H1 (cell line): ENCODE data around the gene TMSB15C. TPM values are rescaled to one million over a fixed set of nuclear protein-coding genes. Genes with fewer than 3 reads are reported as not detected.
A peak's percentile ranks its signal among the peaks of the same experiment; 100 is the strongest.

ENCODE experiments used
- CTCF ChIA-PET: fragments of 300-600 bp; sonication (Branson Sonifier 250); formaldehyde crosslinking; loops from one replicate; lab custom pipeline; 2021; ENCODE audit not compliant: partially characterized antibody; lab: Charles Lee
- POLR2A ChIA-PET: fragments of 300-600 bp; sonication (Branson Sonifier 250); formaldehyde crosslinking; loops from one replicate; lab custom pipeline; 2021; ENCODE audit warnings: inconsistent platforms; ENCODE audit not compliant: partially characterized antibody; lab: Charles Lee
- DNase-seq, 2 experiments: peaks; one replicate each; pipeline versions ENCODE4 v3.0.0 to v3.0.0-alpha.2; 2010 to 2022; ENCODE audit warnings: low spot score in 2 of 2, low read depth in 1 of 2, mixed read lengths in 1 of 2
- FAIRE-seq: peaks from 2 replicates; lab custom pipeline; 2011; peaks lifted over from hg19 to GRCh38; lab: Jason Lieb, UNC
- H2AFZ ChIP-seq: 2 replicates; pipeline ENCODE4 v1.8.1; 2012; ENCODE audit warnings: low read length, inconsistent platforms
- H2AK5ac ChIP-seq: 2 replicates; pipeline ENCODE4 v1.6.1; 2013; ENCODE audit warnings: low read depth, low read length
- H2BK120ac ChIP-seq: replicated peaks from 2 replicates; pipeline ENCODE3; 2013; ENCODE audit warnings: low read depth, low read length, inconsistent platforms
- H2BK12ac ChIP-seq: 2 replicates; pipeline ENCODE4 v1.6.1; 2013; ENCODE audit warnings: low read depth, low read length
- H2BK15ac ChIP-seq: 2 replicates; pipeline ENCODE4 v1.6.1; 2013; ENCODE audit warnings: low read length
- H2BK20ac ChIP-seq: 2 replicates; pipeline ENCODE4 v1.6.1; 2013; ENCODE audit warnings: low read length
- H2BK5ac ChIP-seq: 2 replicates; pipeline ENCODE4 v1.6.1; 2013; ENCODE audit warnings: low read depth, low read length
- H3K14ac ChIP-seq: 2 replicates; pipeline ENCODE4 v1.6.1; 2013; ENCODE audit warnings: inconsistent platforms; ENCODE audit not compliant: insufficient read length
- H3K18ac ChIP-seq: 2 replicates; pipeline ENCODE4 v1.6.1; 2013; ENCODE audit warnings: low read length; ENCODE audit errors: extremely low read depth
- H3K23ac ChIP-seq: 2 replicates; pipeline ENCODE4 v1.6.1; 2013; ENCODE audit warnings: inconsistent platforms; ENCODE audit not compliant: insufficient read length
- H3K23me2 ChIP-seq: 2 replicates; pipeline ENCODE4 v1.6.1; 2013; ENCODE audit warnings: low read depth, low read length
- H3K27ac ChIP-seq: 2 replicates; pipeline ENCODE4 v1.6.1; 2011; ENCODE audit warnings: low read depth, low read length, inconsistent platforms
- H3K27me3 ChIP-seq, 4 experiments: replicated peaks in 1 of 4; 1 replicate in 1 of 4; 2 replicates in 3 of 4; pipeline versions ENCODE4 v1.6.1 to v1.8.1; 2011 to 2013; ENCODE audit warnings: low read length in 3 of 4, mild to moderate bottlenecking in 3 of 4, inconsistent platforms in 2 of 4, mixed read lengths in 2 of 4, moderate library complexity in 1 of 4; ENCODE audit not compliant: control insufficient read depth in 3 of 4, insufficient read depth in 3 of 4; ENCODE audit errors: extremely low read depth in 1 of 4
- H3K36me3 ChIP-seq, 4 experiments: 2 replicates each; pipeline versions ENCODE4 v1.6.1 to v1.8.1; 2011 to 2013; ENCODE audit warnings: mild to moderate bottlenecking in 4 of 4, low read length in 3 of 4, moderate library complexity in 2 of 4, control low read depth in 1 of 4, inconsistent platforms in 1 of 4; ENCODE audit not compliant: insufficient read depth in 4 of 4, control insufficient read depth in 2 of 4
- H3K4ac ChIP-seq: replicated peaks from 2 replicates; pipeline ENCODE3; 2013; ENCODE audit warnings: low read length, low read depth, mixed read lengths, inconsistent platforms; ENCODE audit not compliant: insufficient read length
- H3K4me1 ChIP-seq, 4 experiments: replicated peaks in 1 of 4; 1 replicate in 1 of 4; 2 replicates in 3 of 4; pipeline versions ENCODE4 v1.6.1 to v1.8.1; 2011 to 2013; ENCODE audit warnings: low read length in 3 of 4, inconsistent platforms in 2 of 4, mixed read lengths in 1 of 4; ENCODE audit not compliant: insufficient read depth in 4 of 4, control insufficient read depth in 3 of 4
- H3K4me2 ChIP-seq, 2 experiments: 2 replicates each; pipeline versions ENCODE4 v1.6.1 to v1.8.1; 2011 to 2013; ENCODE audit warnings: low read depth in 2 of 2, low read length in 2 of 2, control low read depth in 1 of 2, inconsistent platforms in 1 of 2, mild to moderate bottlenecking in 1 of 2; ENCODE audit not compliant: insufficient read depth in 1 of 2
- H3K4me3 ChIP-seq, 4 experiments: fragments of 200-600, 300-600 bp in 1 of 4; sonication (generic), shearing (Covaris generic), sonication (Bioruptor Twin) in 1 of 4; 2 replicates each; pipeline versions ENCODE4 v1.5.1 to v1.8.1; 2011 to 2016; ENCODE audit warnings: low read length in 4 of 4, low read depth in 3 of 4, control low read depth in 2 of 4, inconsistent platforms in 2 of 4, mild to moderate bottlenecking in 2 of 4, mixed read lengths in 1 of 4, moderate library complexity in 1 of 4; ENCODE audit not compliant: insufficient read depth in 2 of 4; ENCODE audit errors: extremely low read depth in 1 of 4
- H3K56ac ChIP-seq: replicated peaks from 2 replicates; pipeline ENCODE3; 2013; ENCODE audit warnings: low read depth, mild to moderate bottlenecking, mixed read lengths, low read length, inconsistent platforms; ENCODE audit not compliant: insufficient read length
- H3K79me1 ChIP-seq: 2 replicates; pipeline ENCODE4 v1.6.1; 2013; ENCODE audit warnings: low read depth, low read length, control low read depth
- H3K79me2 ChIP-seq, 2 experiments: 2 replicates each; pipeline versions ENCODE4 v1.6.1 to v1.8.1; 2012 to 2013; ENCODE audit warnings: low read length in 2 of 2, mild to moderate bottlenecking in 2 of 2, inconsistent platforms in 1 of 2; ENCODE audit not compliant: insufficient read depth in 2 of 2, control insufficient read depth in 1 of 2
- H3K9ac ChIP-seq, 4 experiments: replicated peaks in 1 of 4; 1 replicate in 1 of 4; 2 replicates in 3 of 4; pipeline versions ENCODE4 v1.6.1 to v1.8.1; 2011 to 2013; ENCODE audit warnings: low read depth in 3 of 4, low read length in 3 of 4, control low read depth in 2 of 4, mild to moderate bottlenecking in 2 of 4, moderate library complexity in 2 of 4, inconsistent platforms in 1 of 4; ENCODE audit errors: extremely low read depth in 1 of 4
- H3K9me3 ChIP-seq, 2 experiments: 2 replicates each; pipeline versions ENCODE4 v1.6.1 to v1.8.1; 2012 to 2013; ENCODE audit warnings: mild to moderate bottlenecking in 2 of 2, moderate library complexity in 2 of 2, control low read depth in 1 of 2, inconsistent platforms in 1 of 2, low read depth in 1 of 2, low read length in 1 of 2, mixed read lengths in 1 of 2; ENCODE audit not compliant: insufficient read depth in 2 of 2
- H4K20me1 ChIP-seq, 2 experiments: replicated peaks in 1 of 2; 2 replicates each; pipeline versions ENCODE3 to v1.8.1; 2011 to 2013; ENCODE audit warnings: inconsistent platforms in 2 of 2, low read length in 2 of 2, mild to moderate bottlenecking in 1 of 2; ENCODE audit not compliant: insufficient read depth in 2 of 2, control insufficient read depth in 1 of 2
- H4K5ac ChIP-seq: 2 replicates; pipeline ENCODE4 v1.6.1; 2013; ENCODE audit warnings: low read length, low read depth, mixed read lengths, inconsistent platforms; ENCODE audit not compliant: insufficient read length
- H4K8ac ChIP-seq: 2 replicates; pipeline ENCODE4 v1.8.0; 2013; ENCODE audit warnings: mild to moderate bottlenecking, moderate library complexity, low read length, inconsistent platforms; ENCODE audit not compliant: insufficient read depth; ENCODE audit errors: extremely low read depth
- H4K91ac ChIP-seq: replicated peaks from 2 replicates; pipeline ENCODE3; 2013; ENCODE audit warnings: low read length, mixed read lengths, inconsistent platforms; ENCODE audit not compliant: insufficient read length
- CHD1 ChIP-seq: IDR thresholded peaks from 2 replicates; pipeline ENCODE4 v1.6.1; 2012; ENCODE audit warnings: low read depth, low read length, improper control_type of control experiment
- POLR2A ChIP-seq, 2 experiments: IDR thresholded peaks; 1 replicate in 1 of 2; 2 replicates in 1 of 2; pipeline ENCODE4 v1.6.1; 2011; ENCODE audit warnings: low read depth in 2 of 2, low read length in 2 of 2, mild to moderate bottlenecking in 2 of 2; ENCODE audit errors: control extremely low read depth in 1 of 2
- RXRA ChIP-seq: IDR thresholded peaks from 2 replicates; pipeline ENCODE4 v1.6.1; 2011; ENCODE audit warnings: low read depth, mild to moderate bottlenecking, low read length, moderate library complexity; ENCODE audit not compliant: insufficient read depth
- SAP30 ChIP-seq: fragments of 300-600 bp; sonication (generic); IDR thresholded peaks from 2 replicates; pipeline ENCODE4 v1.7.1; 2012; ENCODE audit warnings: low read length, moderate library complexity, mild to moderate bottlenecking, inconsistent platforms; ENCODE audit not compliant: insufficient read depth, insufficient replicate concordance
- SP4 ChIP-seq: IDR thresholded peaks from 2 replicates; pipeline ENCODE4 v1.6.1; 2012; ENCODE audit warnings: low read length, inconsistent platforms
- WGBS, 2 experiments: shearing (Covaris generic) in 1 of 2; methylation state at CpG; one replicate each; pipeline versions ENCODE4 v1.1.6 to v1.1.7; 2013 to 2015; ENCODE audit warnings: low lambda C conversion rate in 2 of 2, mixed read lengths in 2 of 2, inconsistent platforms in 1 of 2, low coverage in 1 of 2, missing lambda C conversion rate in 1 of 2; ENCODE audit not compliant: insufficient replicate concordance in 2 of 2, insufficient coverage in 1 of 2, insufficient read length in 1 of 2; ENCODE audit errors: extremely low coverage in 1 of 2, missing lambda C conversion rate in 1 of 2; 5-methylcytosine and 5-hydroxymethylcytosine counted together
- polyA plus RNA-seq, 7 experiments: library from polyadenylated mRNA; depleted of rRNA in 3 of 7; stranded (reverse) in 5 of 7; unstranded in 2 of 7; fragments of >200 nt in 5 of 7; fragments of 200-250 nt in 2 of 7; gene quantifications; 1 replicate in 5 of 7; 2 replicates in 1 of 7; 4 replicates in 1 of 7; pipeline versions ENCODE4 v1.2.1 to v1.2.3, GENCODE V29; 2011 to 2013; ENCODE audit warnings: missing spikeins in 2 of 7, mixed read lengths in 2 of 7
- total RNA-seq: library from RNA; stranded (reverse); fragmentation: NEBNext Ultra II Directional; extraction: Animal tissue kit (Norgen Biotek cat#: 25700); gene quantifications from 2 replicates; pipeline ENCODE4 v1.2.1, GENCODE V29; 2021
- TF ChIP-seq, protein P1 (sequence below), 3 experiments: IDR thresholded peaks; 1 replicate in 2 of 3; 2 replicates in 1 of 3; pipeline versions ENCODE4 v1.5.1 to v1.6.1; 2011; ENCODE audit warnings: low read length in 3 of 3, mild to moderate bottlenecking in 3 of 3, inconsistent platforms in 2 of 3, low read depth in 1 of 3, moderate library complexity in 1 of 3; ENCODE audit not compliant: insufficient read depth in 1 of 3; ENCODE audit errors: control extremely low read depth in 1 of 3

The TMSB15C gene
- total and polyA plus RNA-seq, 2 of the 8 experiments (the other 6 are each of a cell fraction or from before 2014, with no cell fraction given) = 1.5 to 2.6 TPM

DNA sequence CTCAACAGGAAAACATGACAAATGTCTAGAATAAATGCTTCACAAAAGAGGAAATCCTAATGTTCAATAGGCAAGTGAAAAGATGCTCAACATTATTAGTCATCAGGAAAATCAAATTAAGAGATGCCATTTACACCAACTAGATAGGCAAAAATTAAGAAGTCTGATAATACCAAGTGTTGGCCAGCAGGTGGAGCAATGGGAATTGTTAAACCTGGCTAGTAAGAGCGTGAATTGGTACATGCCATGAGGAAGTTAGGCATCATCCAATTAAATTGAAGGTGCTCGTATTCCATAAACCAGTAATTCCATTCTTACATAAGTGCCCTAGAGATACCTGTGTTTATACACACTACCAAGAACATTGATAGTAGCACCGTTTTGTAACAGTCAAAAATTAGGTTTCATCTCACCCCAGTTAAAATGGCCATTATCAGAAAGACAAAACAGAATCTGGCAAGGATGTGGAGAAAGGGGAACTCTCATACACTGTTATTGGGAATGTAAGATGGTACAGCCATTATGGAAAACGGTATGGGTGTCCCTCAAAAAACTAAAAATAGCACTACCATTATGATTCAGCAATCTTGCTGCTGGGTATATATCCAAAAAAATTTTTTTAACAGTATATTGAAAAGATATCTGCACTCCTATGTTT, 22.2 kb upstream of the TMSB15C start:
- DNase-seq = no peak
- Histone ChIP-seq H2BK5ac (no peak overlapping the region), H3K23me2 (no peaks in the 10 kb centered on the region), H2BK15ac (no peak overlapping the region), H2BK120ac (no peak overlapping the region), H4K8ac (no peak overlapping the region), H3K4ac (no peak overlapping the region), H4K91ac (no peak overlapping the region), H2BK20ac (no peak overlapping the region), H3K9me3 (no peaks in the 10 kb centered on the region), H3K56ac (no peak overlapping the region), H3K79me1 (no peaks in the 10 kb centered on the region), H2BK12ac (no peak overlapping the region), H3K27me3 (no peaks in the 10 kb centered on the region), H3K4me1 (no peaks in the 10 kb centered on the region), H3K27ac (no peak overlapping the region), H3K36me3 (no peaks in the 10 kb centered on the region), H3K23ac (no peak overlapping the region), H4K20me1 (no peaks in the 10 kb centered on the region), H3K18ac (no peak overlapping the region), H3K4me3 (no peak overlapping the region), H4K5ac (no peak overlapping the region), H3K4me2 (no peak overlapping the region), H2AFZ (no peak overlapping the region), H2AK5ac (no peak overlapping the region), H3K14ac (no peak overlapping the region), H3K79me2 (no peaks in the 10 kb centered on the region), H3K9ac (no peak overlapping the region)
- peak; percentile 94 for FAIRE-seq
- ChIA-PET CTCF (interaction anchor here (0.7 to 1.6 kb wide), 6 partner anchors 10 to 253 kb away, joined by 3 to 12 read pairs (median 4); partner anchors contain the start of gene ZCCHC18), POLR2A (no interaction called here)
- WGBS, 2 experiments = 15% methylated on average over 4 of the region's 4 CpGs; no CpG with 5 or more reads in 1 of the 2 experiments
- TF ChIP-seq POLR2A (IDR thresholded peaks at IDR 0.05; ENCODE audit: control extremely low read depth in 1 of 2, low read depth in 2 of 2, low read length in 2 of 2) = no peak
- TF ChIP-seq RXRA = no peak
- no peak for TF ChIP-seq SAP30
- no peak for TF ChIP-seq SP4
- TF ChIP-seq, protein P1, sequence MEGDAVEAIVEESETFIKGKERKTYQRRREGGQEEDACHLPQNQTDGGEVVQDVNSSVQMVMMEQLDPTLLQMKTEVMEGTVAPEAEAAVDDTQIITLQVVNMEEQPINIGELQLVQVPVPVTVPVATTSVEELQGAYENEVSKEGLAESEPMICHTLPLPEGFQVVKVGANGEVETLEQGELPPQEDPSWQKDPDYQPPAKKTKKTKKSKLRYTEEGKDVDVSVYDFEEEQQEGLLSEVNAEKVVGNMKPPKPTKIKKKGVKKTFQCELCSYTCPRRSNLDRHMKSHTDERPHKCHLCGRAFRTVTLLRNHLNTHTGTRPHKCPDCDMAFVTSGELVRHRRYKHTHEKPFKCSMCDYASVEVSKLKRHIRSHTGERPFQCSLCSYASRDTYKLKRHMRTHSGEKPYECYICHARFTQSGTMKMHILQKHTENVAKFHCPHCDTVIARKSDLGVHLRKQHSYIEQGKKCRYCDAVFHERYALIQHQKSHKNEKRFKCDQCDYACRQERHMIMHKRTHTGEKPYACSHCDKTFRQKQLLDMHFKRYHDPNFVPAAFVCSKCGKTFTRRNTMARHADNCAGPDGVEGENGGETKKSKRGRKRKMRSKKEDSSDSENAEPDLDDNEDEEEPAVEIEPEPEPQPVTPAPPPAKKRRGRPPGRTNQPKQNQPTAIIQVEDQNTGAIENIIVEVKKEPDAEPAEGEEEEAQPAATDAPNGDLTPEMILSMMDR (IDR thresholded peaks at IDR 0.05; ENCODE audit: control extremely low read depth in 1 of 3, insufficient read depth in 1 of 3, low read depth in 1 of 3, low read length in 3 of 3) = peak in 2 of 3 experiments; percentile 44 to 50; a peak in 2 of 4 replicates
- TF ChIP-seq CHD1 = no peak
